Activated naive CD4-positive, alpha-beta T cell treated with anti-CD3 and anti-CD28 coated beads, Interleukin-2, amount 50 U/mL, for 16 hours (primary cell): Measurements from ENCODE around the gene FER.
"Not testable (repeated sequence)": the region's sequence is repeated elsewhere in the genome, so short reads cannot be mapped to it uniquely, and the experiment has no call there.

Experiments
- DNase-seq: peaks from one replicate; pipeline ENCODE4 v3.0.0-alpha.2; 2020

The FER gene

DNA sequence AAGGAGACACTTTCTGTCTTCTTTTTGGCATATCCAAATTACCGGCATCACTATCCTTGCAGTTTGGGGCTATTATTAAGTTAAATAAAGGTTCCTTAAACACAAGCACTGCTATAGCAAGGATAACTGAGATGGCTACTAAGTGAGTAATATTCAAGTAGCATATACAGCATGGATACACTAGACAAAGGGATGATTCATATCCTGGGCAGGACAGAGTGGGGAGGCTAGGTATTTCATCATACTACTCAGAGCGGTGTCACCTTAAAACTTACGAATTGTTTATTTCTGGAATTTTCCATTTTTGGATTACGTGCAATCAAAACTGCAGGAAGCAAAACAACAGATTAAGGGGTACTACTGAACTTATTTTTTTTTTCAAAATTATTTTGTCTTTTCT lies 54.1 kb downstream of the FER start:
- DNase-seq = no peak

DNA sequence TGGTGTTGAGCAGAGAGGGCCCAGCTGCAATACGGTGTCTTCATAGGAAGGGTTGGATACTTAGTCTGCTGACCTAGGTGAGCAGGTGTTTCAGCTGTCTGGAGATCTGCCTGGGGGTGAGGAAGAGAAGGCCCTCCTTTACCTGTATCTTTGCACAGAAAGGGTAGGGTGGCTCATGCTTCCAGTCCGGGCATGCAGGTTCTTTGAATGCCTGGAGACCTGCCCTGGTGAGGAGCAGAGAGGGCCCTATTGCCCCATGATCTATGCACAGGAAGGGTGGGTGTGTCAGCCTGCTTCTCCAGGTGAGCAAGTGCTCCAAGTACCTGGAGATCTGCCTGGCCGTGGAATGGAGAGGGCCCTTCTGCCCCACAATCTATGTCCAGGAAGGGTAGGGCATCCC lies 63.0 kb downstream of the FER start:
- no peak for DNase-seq

DNA sequence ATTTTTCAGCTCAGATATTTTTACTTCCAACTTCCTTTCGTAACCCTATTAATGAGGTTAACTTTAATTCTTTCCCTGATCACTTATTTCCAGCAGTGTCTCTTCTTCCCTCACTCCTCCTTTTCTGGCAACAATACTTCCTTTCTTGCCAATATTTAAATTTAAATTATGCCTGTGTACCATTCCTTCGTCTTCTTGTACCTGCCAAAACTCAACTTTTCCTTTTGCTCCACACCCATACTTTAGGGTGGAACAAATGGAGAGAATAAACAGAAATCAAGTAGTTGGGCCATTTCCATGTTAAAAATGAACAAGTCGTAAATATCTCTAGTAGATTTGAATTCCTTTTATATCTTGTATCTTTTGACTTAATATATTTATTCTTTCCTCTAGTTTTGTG lies 66.0 kb downstream of the FER start:
- DNase-seq = no peak

DNA sequence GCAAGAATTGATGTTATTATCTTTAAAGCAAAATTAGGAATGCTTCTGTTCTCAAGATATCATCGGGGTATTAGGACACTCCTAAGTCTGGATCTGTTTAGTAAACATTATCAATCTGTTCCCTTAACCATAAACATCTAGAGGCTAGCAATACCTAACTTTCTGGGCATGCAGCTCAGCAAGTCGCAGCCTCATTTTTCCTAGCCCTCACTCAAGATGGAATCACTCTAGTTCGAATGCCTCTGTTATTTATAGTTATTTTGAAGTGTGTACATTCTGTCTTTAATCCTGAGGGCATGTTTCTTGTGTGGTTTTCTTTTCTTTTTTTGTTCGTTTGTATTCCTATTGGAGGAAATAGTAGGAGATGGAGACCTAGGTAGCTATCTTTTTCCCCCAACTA lies 66.9 kb downstream of the FER start:
- no peak for DNase-seq

DNA sequence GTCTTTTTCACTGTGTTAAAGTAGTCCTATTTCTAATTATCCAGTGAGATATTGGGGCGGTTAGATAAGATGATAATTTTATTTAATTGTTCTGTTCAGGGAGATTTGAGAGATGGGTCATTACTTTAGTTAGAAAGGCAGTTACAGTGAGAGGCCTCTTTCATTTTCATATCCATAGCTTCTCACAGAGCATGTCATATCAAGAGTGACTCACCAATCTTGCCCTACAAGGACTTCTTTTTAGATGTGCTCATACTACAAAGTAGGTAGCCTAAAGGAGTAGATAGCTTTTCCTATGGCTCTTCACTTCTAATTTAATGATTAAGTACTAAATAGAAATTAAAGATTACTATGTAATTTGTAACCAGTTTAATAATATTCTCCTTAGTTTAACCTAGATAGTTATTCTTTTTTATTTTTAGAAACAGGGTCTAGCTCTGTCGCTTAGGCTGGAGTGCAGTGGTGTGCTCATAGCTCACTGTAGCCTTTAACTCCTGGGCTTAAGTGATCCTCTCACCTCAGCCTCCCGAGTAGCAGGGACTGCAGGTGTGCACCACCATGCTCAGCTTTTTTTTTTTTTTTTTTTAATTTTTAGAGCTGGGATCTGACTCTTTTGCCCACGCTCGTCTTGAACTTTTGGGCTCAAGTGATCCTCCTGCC lies 71.0 kb downstream of the FER start:
- no peak for DNase-seq

DNA sequence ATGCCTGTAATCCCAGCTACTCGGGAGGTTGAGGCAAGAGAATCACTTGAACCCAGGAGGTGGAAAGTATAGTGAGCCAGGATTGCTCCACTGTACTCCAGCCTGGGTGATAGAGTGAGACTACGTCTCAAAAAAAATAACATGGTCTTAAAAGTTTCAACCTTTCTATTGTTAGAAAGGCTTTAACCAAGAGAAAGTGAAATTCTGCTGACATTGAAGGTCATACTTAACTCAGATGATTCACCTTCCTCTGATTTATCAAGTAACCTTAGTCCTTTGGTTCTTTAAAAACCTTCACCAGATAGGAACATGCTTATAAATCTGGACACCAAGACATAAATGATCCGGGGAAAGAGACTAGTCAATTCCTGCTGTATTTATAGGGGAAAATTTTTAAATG lies 73.3 kb downstream of the FER start:
- no peak for DNase-seq

DNA sequence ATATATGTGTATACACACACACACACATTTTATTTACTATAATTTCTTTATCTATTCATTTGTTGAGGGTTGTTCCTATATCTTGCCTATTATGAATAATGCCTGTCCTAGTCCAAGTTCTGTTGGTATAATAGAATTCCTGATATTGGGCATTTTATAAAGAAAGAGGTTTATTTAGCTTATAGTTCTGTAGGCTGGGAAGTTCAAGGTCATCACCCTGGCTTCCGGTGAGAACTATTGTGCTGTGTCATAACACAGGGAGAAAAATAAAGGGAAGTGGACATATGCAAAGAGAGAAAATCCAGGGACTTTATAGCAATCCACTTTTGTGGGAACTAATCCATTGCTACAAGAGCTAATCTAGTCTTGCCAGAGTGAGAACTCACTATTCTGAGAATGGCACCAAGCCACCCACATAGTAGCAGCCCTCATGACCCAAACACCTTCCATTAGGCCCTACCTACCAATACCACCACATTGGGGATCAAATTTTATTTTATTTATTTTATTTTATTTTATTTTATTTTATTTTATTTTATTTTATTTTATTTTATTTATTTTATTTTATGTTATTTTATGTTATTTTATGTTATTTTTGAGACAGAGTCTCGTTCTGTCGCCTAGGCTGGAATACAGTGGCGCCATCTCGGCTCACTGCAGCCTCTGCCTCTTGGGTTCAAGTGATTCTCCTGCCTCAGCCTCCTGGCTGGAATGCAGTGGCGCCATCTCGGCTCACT lies 74.7 kb downstream of the FER start:
- DNase-seq = no peak

DNA sequence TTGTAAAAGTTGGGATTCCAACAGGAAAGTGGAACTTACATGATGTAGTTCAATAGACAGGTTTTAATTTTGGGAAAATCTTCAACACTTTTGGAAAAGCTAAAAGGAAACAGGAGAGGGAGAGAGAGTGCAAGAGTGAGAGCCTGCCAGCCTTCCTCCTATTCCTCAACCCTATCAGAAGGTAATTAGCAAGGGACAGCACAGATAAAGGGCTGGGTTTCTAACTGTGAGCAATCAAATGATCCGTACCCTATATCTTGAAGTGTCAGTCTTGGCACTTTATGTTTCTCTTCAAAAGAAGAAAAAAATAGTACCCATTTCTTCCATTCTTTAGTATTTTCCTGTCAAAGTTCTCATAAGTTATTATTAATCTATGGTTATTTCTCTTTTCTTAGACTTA lies 79.4 kb downstream of the FER start:
- no peak for DNase-seq

DNA sequence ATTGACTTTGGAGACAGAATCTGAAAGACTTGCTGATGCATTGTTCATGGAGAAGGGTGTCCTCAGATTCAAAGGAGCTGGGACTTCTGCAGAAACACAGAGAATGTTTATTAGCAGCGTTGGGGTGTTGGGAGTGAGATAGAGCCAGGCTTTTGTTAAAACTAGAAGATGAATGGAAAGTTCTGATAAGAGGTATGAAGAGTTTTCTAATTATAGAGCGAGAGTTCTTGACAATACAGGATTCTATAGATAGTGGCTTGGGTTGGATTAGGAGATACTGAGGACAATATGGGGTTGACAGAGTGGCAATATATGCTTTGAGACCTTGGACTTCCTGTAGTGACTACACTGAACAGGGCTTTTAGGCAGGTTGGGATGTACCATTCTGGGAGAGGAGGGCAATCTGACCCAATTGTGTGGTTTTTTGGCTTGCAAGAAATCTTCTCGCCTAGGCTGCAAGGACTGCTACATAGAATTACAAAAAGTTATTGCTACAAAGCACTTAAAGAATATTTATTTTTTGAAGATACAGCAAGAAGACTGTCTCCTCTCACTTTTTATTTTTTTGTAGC lies 83.1 kb downstream of the FER start:
- no peak for DNase-seq

DNA sequence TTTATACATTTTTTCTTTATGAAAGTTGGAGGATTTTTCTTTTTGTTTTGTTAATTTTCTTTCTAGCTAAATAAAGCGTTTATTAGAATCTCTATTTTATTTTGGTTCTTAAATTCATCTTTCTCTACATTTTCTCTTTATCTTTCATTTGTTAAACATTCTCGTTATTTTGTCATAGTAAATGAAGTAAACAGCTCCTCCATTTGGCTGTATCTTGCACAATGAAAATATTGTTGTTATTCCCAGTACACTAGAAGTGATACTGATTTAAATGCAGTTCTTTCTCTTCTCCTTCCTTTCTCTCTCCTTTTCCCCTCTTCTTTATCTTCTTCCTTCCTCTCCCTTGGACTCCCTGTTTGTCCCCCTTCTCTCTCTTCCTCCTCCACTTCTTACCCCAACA lies 88.8 kb downstream of the FER start:
- no peak for DNase-seq

DNA sequence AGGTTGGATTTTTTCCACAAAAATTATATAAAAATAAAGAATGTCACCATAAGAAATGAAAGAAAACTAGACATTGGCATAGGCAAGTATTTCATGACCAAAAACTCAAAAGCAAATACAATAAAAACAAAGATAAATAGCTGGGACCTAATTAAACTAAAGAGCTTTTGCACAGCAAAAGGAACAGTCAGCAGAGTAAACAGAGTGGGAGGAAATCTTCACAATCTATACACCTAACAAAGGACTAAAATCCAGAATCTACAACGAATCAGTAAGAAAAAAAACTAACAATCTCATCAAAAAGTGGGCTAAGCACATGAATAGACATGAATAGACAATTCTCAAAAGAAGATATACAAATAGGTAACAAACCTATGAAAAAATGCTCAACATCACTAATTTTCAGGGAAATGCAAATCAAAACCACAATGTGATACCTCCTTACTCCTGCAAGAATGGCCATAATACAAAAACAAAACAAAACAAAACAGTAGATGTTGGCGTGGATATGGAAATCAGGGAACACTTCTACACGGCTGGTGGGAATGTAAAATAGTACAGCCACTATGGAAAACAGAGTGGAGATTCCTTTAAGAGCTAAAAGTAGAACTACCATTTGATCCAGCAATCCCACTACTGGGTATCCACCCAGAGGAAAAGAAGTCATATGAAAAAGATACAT lies 94.7 kb downstream of the FER start:
- DNase-seq = not testable (repeated sequence)

DNA sequence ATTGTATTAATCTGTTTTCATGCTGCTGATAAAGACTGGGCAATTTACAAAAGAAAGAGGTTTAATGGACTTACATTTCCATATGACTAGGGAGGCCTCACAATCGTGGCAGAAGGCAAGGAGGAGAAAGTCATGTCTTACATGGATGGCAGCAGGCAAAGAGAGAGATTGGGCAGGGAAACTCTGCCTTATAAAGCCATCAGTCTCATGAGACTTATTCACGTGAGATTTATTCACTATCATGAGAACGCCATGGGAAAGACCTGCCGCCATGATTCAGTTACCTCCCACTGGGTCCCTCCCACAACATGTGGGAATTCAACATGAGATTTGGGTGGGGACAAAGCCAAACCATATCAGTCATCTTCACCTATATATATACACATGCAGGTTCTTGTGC lies 103.4 kb downstream of the FER start:
- not testable (repeated sequence) for DNase-seq

DNA sequence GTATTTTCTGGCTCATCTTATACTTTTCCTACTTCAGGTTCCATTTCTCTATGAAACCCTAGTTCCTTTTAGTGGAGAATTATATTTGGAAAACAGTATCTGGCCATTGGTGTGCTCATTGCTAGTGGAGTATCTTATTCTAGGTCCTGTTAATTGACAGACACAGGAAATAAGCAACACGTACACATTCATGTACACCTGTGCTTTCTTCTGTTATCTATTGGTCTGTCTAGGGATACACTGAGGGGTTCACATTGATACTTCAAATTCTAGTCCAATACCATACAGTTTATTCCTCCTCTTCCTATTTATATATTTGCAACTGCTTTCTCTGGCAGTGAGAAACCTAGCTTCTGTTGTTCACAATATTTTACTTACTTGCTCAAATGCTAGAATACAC lies 110.2 kb downstream of the FER start:
- no peak for DNase-seq

DNA sequence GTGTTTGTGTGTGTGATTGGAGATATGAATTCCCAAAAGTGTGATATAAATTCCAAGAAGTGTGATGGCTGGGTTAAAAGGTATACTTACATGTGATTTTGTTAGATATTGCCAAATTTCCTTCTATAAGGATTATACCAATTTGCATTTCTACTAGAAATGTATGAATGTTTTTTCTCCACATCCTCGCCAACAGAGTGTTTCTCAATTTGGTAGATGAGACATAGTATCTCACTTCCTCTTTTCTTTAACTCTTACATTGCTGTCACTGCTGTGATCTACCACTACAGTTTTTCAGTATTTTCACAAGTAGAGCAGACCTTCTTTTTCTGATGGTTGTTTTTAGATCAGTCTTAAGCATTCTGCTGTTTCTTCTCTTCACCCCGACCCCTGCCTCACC lies 111.3 kb downstream of the FER start:
- DNase-seq = no peak

DNA sequence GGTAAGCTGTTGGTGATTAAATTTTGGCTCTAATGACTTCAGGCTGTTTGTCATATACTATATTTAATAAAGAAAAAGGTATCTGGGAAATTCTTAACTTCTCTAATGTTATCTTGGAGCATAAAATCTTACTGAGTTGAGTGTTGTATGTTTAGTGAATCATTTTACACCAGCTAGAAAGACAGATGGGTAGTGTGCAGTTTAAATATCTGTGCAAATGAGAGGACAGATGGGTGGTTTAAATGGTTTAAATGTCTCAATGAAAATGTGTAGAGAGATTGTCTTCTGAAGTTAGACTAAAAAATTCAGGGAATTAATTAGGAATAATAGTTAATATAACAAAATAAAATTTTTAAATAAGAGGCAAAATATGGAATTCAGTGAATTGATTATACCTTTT lies 114.5 kb downstream of the FER start:
- DNase-seq = no peak

DNA sequence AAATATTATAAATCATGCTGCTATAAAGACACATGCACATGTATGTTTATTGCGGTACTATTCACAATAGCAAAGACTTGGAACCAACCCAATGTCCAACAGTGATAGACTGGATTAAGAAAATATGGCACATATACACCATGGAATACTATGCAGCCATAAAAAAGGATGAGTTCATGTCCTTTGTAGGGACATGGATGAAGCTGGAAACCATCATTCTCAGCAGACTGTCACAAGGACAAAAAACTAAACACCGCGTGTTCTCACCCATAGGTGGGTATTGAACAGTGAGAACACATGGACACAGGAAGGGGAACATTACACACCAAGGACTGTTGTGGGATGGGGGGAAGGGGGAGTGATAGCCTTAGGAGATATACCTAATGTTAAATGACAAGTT lies 118.4 kb downstream of the FER start:
- DNase-seq = not testable (repeated sequence)

DNA sequence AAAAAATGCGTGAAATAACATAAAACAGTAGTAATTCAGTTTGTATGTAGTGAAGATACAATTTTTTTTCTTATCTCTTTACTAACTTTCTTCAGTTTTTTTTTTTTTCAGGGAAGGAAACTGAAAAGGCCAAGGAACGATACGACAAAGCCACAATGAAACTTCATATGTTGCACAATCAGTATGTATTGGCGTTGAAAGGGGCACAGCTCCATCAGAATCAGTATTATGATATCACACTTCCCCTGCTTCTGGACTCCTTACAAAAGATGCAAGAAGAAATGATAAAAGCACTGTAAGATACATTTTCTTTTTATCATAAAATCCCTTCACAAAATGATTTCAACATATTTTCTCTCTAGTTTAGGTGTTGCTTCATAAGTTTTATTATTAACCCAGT lies 120.0 kb downstream of the FER start:
- no peak for DNase-seq

DNA sequence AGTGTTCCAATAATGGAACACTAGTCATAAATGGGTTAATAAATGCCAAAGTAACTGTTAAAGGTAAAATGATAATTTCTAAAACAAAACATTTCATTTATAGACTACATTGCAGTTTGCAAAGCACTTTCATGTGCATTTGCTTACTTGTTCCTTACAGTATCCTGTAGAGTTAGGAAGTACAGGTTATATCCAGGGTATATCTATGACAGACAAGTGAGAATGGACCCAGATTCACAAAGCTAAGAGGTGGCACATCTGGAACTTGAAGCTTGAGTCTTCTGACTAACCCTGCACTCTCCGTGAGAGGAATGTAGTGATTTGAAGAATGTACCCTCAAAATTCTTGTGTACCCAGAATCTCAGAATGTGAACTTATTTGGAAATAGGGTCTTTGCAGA lies 121.4 kb downstream of the FER start:
- DNase-seq = no peak

DNA sequence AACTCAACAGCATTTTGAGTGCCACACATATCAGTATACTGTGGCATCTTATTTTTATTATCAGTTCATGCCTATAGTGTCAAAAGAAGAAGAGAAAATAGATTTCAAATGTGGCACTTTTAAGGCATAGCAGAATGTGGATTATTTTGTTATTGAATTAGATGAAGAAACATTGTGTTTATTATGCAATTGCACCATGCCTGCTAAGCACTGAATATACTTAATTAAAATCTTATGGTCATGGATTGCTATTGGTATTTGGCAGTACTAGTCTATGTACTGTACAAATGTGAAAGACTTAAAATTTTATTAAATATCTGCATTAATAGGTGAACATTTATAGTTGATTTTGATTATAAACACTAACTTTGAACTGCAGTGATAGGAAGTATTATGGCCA lies 128.8 kb downstream of the FER start:
- DNase-seq = no peak

DNA sequence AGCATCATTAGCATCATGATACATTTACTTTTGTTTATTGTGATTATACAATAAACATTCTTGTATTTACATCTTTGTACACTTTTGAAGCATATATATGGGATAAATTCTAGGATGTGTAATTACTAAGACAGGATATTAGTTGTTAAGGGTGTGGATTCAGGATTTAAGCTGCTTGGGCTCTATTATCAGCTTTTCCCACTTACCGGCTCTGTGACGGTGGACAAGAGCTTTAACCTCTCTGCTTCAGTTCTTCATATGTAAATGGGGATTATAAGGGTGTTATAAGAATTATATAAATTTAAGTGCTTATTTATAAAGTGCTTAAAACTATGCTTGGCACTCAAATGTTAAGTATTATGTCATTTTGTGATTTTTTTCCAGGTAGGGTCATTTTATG lies 131.1 kb downstream of the FER start:
- no peak for DNase-seq

DNA sequence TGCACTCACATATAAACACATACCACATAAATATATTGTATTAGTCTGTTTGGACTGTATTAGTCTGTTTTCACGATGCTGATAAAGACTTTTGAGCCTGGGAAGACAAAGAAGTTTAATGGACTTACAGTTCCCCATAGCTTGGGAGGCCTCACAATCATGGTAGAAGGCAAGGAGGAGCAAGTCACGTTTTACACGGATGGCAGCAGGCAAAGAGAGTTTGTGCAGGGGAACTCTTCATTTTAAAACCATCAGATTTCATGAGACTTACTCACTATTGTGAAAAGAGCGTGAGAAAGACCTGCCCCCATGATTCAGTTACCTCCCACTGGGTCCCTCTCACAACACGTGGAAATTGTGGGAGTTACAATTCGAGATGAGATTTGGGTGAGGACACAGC lies 133.4 kb downstream of the FER start:
- no peak for DNase-seq

DNA sequence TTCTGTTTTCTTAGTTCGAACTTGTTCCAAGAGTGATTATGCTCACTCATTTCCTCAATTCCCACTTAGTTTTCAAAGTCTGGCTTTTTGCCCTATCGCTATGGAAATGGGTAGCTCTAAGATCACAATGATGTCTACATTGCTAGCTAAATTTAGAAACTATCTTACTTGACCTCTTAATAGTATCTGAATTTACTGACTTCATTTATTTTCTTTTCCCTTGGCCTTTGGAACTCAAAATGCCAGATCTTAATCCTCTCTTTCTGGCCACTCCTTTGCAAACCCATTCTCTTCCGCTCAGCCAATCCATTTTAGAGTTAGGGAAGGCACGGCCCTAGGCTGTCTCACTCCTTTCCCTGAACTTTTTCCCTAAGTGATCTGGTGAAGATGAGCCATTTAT lies 137.0 kb downstream of the FER start:
- DNase-seq = no peak

DNA sequence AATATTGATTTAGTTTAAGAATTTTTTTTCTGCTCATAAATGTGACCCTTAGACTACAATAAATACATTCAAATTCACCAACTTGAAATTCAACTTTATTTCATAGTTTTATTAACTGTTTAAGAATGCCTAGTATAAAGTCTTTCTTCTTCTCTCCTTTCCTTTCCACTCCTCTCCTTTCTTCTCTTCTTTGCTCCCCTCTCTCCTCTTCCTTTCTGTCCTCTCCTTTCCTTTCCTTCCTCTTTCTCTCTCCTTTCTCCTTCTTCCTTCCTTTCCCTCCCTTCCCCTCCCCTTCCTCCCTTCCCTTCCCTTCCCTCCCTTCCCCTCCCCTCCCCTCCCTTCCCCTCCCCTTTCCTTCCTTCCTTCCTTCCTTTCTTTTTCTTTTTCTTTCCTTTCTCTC lies 150.6 kb downstream of the FER start:
- no peak for DNase-seq

DNA sequence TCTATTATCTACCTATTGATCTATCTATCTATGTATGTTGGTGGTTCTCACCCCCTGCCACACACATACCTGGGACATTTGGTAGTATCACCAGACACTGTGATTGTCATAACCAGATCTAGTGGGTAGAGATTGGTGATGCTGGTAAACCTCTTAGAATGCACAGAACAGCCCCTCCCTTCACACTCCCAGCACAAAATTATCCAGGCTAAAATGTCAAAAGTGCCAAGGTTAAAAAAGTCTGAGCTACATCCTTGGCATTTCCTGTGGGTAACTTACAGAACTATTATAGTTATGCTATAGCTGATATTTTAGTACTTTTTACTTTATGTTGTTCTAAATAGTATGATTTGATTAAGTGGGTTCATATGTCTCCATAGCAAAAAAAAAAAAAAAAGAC lies 151.0 kb downstream of the FER start:
- no peak for DNase-seq
